NOMO-1 (cell line): ENCODE measurements around the gene WARS2.
A peak's percentile ranks its signal among the peaks of the same experiment; 100 is the strongest.

Experiments used
- DNase-seq, 2 experiments: peaks; one replicate each; lab custom pipeline; 2025; ENCODE audit not compliant: unreplicated experiment in 2 of 2; lab: John Stamatoyannopoulos, UW

WARS2 gene

GRCh38 chr1:119002028-119002686 lies 138.3 kb downstream of the WARS2 start:
- DNase-seq: peak; percentile 62 to 78

- DNase-seq: peak; percentile 56 to 70
Measured at GRCh38 chr1:119001181-119002027, 139.0 kb downstream of the WARS2 start.

GRCh38 chr1:119000371-119001180 lies 139.9 kb downstream of the WARS2 start:
- no peak for DNase-seq

GRCh38 chr1:118999348-119000071 lies 140.9 kb downstream of the WARS2 start:
- no peak for DNase-seq

- DNase-seq: no peak
Measured at GRCh38 chr1:118998171-118998570, 142.3 kb downstream of the WARS2 start.

- no peak for DNase-seq
Measured at GRCh38 chr1:118997225-118997624, 143.2 kb downstream of the WARS2 start.

GRCh38 chr1:118995312-118996016 lies 145.0 kb downstream of the WARS2 start:
- no peak for DNase-seq

- DNase-seq: no peak
Measured at GRCh38 chr1:118993700-118994026, 146.8 kb downstream of the WARS2 start.

- DNase-seq: no peak
Measured at GRCh38 chr1:118992868-118993699, 147.4 kb downstream of the WARS2 start.

GRCh38 chr1:118992237-118992825 lies 148.1 kb downstream of the WARS2 start:
- DNase-seq: no peak

- DNase-seq: no peak
Measured at GRCh38 chr1:118991448-118991847, 149.0 kb downstream of the WARS2 start.

- no peak for DNase-seq
Measured at GRCh38 chr1:118990513-118991152, 149.8 kb downstream of the WARS2 start.

GRCh38 chr1:118989878-118990378 lies 150.5 kb downstream of the WARS2 start:
- DNase-seq: no peak

- DNase-seq: no peak
Measured at GRCh38 chr1:118989006-118989815, 151.2 kb downstream of the WARS2 start.

- DNase-seq: no peak
Measured at GRCh38 chr1:118988186-118989005, 152.1 kb downstream of the WARS2 start, which contains the start of gene TBX15. Gene TBX15 (minus strand): TSS chr1:118988343. CDS start chr1:118987795, 548 bp downstream.

GRCh38 chr1:118987468-118988185 lies 152.8 kb downstream of the WARS2 start:
- no peak for DNase-seq
